GM18498 (cell line): ENCODE results near the gene PNMT.

Experiments
- ATAC-seq: cut with Tn5 transposase; IDR thresholded peaks from one replicate; pipeline ENCODE4 v1.9.1; 2021; ENCODE audit warnings: mild to moderate bottlenecking, moderate library complexity; ENCODE audit not compliant: unreplicated experiment

Gene PNMT

GRCh38 chr17:39666601-39667261 lies 1.5 kb upstream of the PNMT start:
- ATAC-seq, result no peak

GRCh38 chr17:39667262-39667944 lies 850 bp upstream of the PNMT start:
- ATAC-seq, result no peak

GRCh38 chr17:39669897-39670735 lies 1.9 kb downstream of the PNMT start:
- no peak for ATAC-seq

- no peak for ATAC-seq
Measured at GRCh38 chr17:39670746-39671145, 2.5 kb downstream of the PNMT start.

- no peak for ATAC-seq
Measured at GRCh38 chr17:39671651-39672521, 3.6 kb downstream of the PNMT start.

- ATAC-seq, result no peak
Measured at GRCh38 chr17:39672522-39673334, 4.5 kb downstream of the PNMT start.

GRCh38 chr17:39673335-39674081 lies 5.3 kb downstream of the PNMT start:
- ATAC-seq, result no peak

GRCh38 chr17:39674179-39674578 lies 5.9 kb downstream of the PNMT start:
- ATAC-seq, result no peak

- no peak for ATAC-seq
Measured at GRCh38 chr17:39674702-39675389, 6.6 kb downstream of the PNMT start.

- ATAC-seq, result no peak
Measured at GRCh38 chr17:39675390-39676082, 7.3 kb downstream of the PNMT start.

- no peak for ATAC-seq
Measured at GRCh38 chr17:39676198-39676819, 8.1 kb downstream of the PNMT start.

GRCh38 chr17:39677072-39677471 lies 8.8 kb downstream of the PNMT start:
- ATAC-seq, result no peak

GRCh38 chr17:39677542-39678339 lies 9.5 kb downstream of the PNMT start:
- no peak for ATAC-seq

- no peak for ATAC-seq
Measured at GRCh38 chr17:39678340-39679116, 10.3 kb downstream of the PNMT start.

- no peak for ATAC-seq
Measured at GRCh38 chr17:39679521-39680192, 11.4 kb downstream of the PNMT start.
